CD14-positive monocyte (primary cell): ENCODE measurements around the gene RAB40B. TPM values are rescaled to one million over a fixed set of nuclear protein-coding genes. Genes with fewer than 3 reads are reported as not detected.

Experiments
- DNase-seq, 3 donors: peaks; one replicate each; pipeline ENCODE4 v3.0.0-alpha.2; 2011 to 2022
- H2AFZ ChIP-seq: 2 replicates; pipeline ENCODE4 v1.6.0; 2012; ENCODE audit warnings: mild to moderate bottlenecking, low read depth, low read length, inconsistent platforms; ENCODE audit not compliant: insufficient read depth, poor library complexity, severe bottlenecking
- H3K27ac ChIP-seq, 2 donors: 1 replicate in 1 of 2; 2 replicates in 1 of 2; pipeline ENCODE4 v1.5.1; 2012 to 2013; ENCODE audit warnings: low read length in 2 of 2, control low read depth in 1 of 2, inconsistent platforms in 1 of 2, low read depth in 1 of 2, mild to moderate bottlenecking in 1 of 2
- H3K27me3 ChIP-seq, 2 donors: one replicate each; pipeline versions ENCODE4 v1.6.0 to v1.6.1; 2011 to 2013; ENCODE audit warnings: low read length in 2 of 2; ENCODE audit not compliant: control insufficient read depth in 2 of 2, insufficient read depth in 2 of 2
- H3K36me3 ChIP-seq, 2 donors: replicated peaks in 1 of 2; 1 replicate in 1 of 2; 2 replicates in 1 of 2; pipeline versions ENCODE4 v1.5.1 to v1.6.1; 2012 to 2013; ENCODE audit warnings: low read length in 2 of 2, control low read depth in 1 of 2, inconsistent platforms in 1 of 2, mild to moderate bottlenecking in 1 of 2; ENCODE audit not compliant: insufficient read depth in 2 of 2, control insufficient read depth in 1 of 2
- H3K4me1 ChIP-seq, 2 donors: 1 replicate in 1 of 2; 2 replicates in 1 of 2; pipeline versions ENCODE4 v1.5.1 to v1.6.1; 2012 to 2013; ENCODE audit warnings: low read length in 2 of 2, control low read depth in 1 of 2, inconsistent platforms in 1 of 2, mild to moderate bottlenecking in 1 of 2, moderate library complexity in 1 of 2; ENCODE audit not compliant: insufficient read depth in 2 of 2, control insufficient read depth in 1 of 2
- H3K4me2 ChIP-seq: replicated peaks from 2 replicates; pipeline ENCODE3; 2012; ENCODE audit warnings: low read length, moderate library complexity, mild to moderate bottlenecking; ENCODE audit not compliant: poor library complexity, severe bottlenecking; ENCODE audit errors: extremely low read depth
- H3K4me3 ChIP-seq, 3 experiments: fragments of 200-600 bp in 1 of 3; sonication (generic) in 1 of 3; replicated peaks in 1 of 3; 1 replicate in 2 of 3; 2 replicates in 1 of 3; pipeline ENCODE4 v1.5.1; 2011 to 2013; ENCODE audit warnings: low read length in 3 of 3, mild to moderate bottlenecking in 3 of 3, control low read depth in 2 of 3, low read depth in 2 of 3, inconsistent platforms in 1 of 3, moderate library complexity in 1 of 3
- H3K79me2 ChIP-seq: 2 replicates; pipeline ENCODE4 v1.6.0; 2012; ENCODE audit warnings: mild to moderate bottlenecking, control low read depth, inconsistent platforms, low read length, moderate library complexity; ENCODE audit not compliant: insufficient read depth
- H3K9ac ChIP-seq: 2 replicates; pipeline ENCODE4 v1.6.0; 2017; ENCODE audit warnings: low read length, mild to moderate bottlenecking; ENCODE audit not compliant: insufficient read depth, poor library complexity, severe bottlenecking
- H3K9me3 ChIP-seq, 2 donors: replicated peaks in 1 of 2; 1 replicate in 1 of 2; 2 replicates in 1 of 2; pipeline versions ENCODE4 v1.5.1 to v1.6.1; 2012 to 2013; ENCODE audit warnings: low read length in 2 of 2, control low read depth in 1 of 2; ENCODE audit not compliant: control insufficient read depth in 1 of 2, insufficient read depth in 1 of 2
- H4K20me1 ChIP-seq: 2 replicates; pipeline ENCODE4 v1.6.0; 2012; ENCODE audit warnings: mild to moderate bottlenecking, low read length, control low read depth, moderate library complexity; ENCODE audit not compliant: insufficient read depth
- H3K27ac Mint-ChIP-seq, 7 donors: one replicate each; pipeline ENCODE4 v1.8.0; 2020; ENCODE audit warnings: mild to moderate bottlenecking in 7 of 7, mixed read lengths in 7 of 7, moderate library complexity in 6 of 7, inconsistent platforms in 2 of 7
- H3K27me3 Mint-ChIP-seq, 3 donors: one replicate each; pipeline ENCODE4 v1.8.0; 2021 to 2022; ENCODE audit warnings: low read depth in 3 of 3, mild to moderate bottlenecking in 3 of 3, mixed read lengths in 3 of 3, moderate library complexity in 3 of 3, inconsistent platforms in 1 of 3
- H3K36me3 Mint-ChIP-seq, 2 donors: one replicate each; pipeline ENCODE4 v1.8.0; 2020; ENCODE audit warnings: mixed read lengths in 2 of 2, inconsistent platforms in 1 of 2, mild to moderate bottlenecking in 1 of 2
- H3K4me1 Mint-ChIP-seq: one replicate; pipeline ENCODE4 v1.8.0; 2020; ENCODE audit warnings: mild to moderate bottlenecking, mixed read lengths
- H3K4me3 Mint-ChIP-seq, 2 donors: one replicate each; pipeline ENCODE4 v1.8.0; 2020; ENCODE audit warnings: mild to moderate bottlenecking in 2 of 2, mixed read lengths in 2 of 2, moderate library complexity in 1 of 2
- H3K9me3 Mint-ChIP-seq, 7 donors: one replicate each; pipeline ENCODE4 v1.8.0; 2020 to 2022; ENCODE audit warnings: mixed read lengths in 7 of 7, mild to moderate bottlenecking in 6 of 7, moderate library complexity in 6 of 7, inconsistent platforms in 2 of 7
- WGBS: methylation state at CpG from one replicate; pipeline ENCODE4 v1.1.5; 2013; ENCODE audit warnings: missing lambda C conversion rate; ENCODE audit not compliant: insufficient coverage; 5-methylcytosine and 5-hydroxymethylcytosine counted together
- intact Hi-C, 2 donors: fragments of 100-400 bp; cut with micrococcal nuclease; formaldehyde crosslinking; loops; one replicate each; pipeline versions ENCODE4 v1.15.0 to v1.15.1; 2023
- polyA plus RNA-seq, 3 donors: library from polyadenylated mRNA; depleted of rRNA in 1 of 3; unstranded in 2 of 3; stranded (reverse) in 1 of 3; fragments of 300-500 nt in 2 of 3; fragments of >200 nt in 1 of 3; fragmentation: Illumina TruSeq in 2 of 3; gene quantifications; 1 replicate in 2 of 3; 2 replicates in 1 of 3; pipeline ENCODE4 v1.2.3, GENCODE V29; 2012 to 2021
- TF ChIP-seq, protein P1 (sequence below): fragments of 200-600 bp; IDR thresholded peaks from one replicate; pipeline ENCODE4 v1.8.0; 2022; ENCODE audit warnings: antibody characterized with exemption, mild to moderate bottlenecking

The RAB40B gene
- polyA plus RNA-seq, 3 donors: 0.75 to 2.2 (median 0.95) TPM

- Mint-ChIP-seq H3K27ac (peak overlapping the region in 1 of 7 donors; percentile 60), H3K4me3 (no peak overlapping the region), H3K9me3 (peaks cover 5 to 21% (median 12%) of the 10 kb centered on the region in 7 donors), H3K4me1 (peaks cover under 1% of the 10 kb centered on the region), H3K27me3 (peaks cover 2 to 4% (median 2%) of the 10 kb centered on the region in 3 donors), H3K36me3 (no peaks in the 10 kb centered on the region)
- H3K27ac ChIP-seq: no peak overlapping the region
- H3K36me3 ChIP-seq: no peaks in the 10 kb centered on the region
- H4K20me1 ChIP-seq: no peaks in the 10 kb centered on the region
- 94% methylated on average over 14 of the region's 28 CpGs for WGBS
- peaks cover 4 to 11% of the 10 kb centered on the region in 2 donors for H3K9me3 ChIP-seq
- H3K79me2 ChIP-seq: no peaks in the 10 kb centered on the region
- intact Hi-C loops: no loop called here
- no peak overlapping the region for H3K4me2 ChIP-seq
- no peak overlapping the region for H2AFZ ChIP-seq
- H3K4me3 ChIP-seq: no peak overlapping the region
- H3K27me3 ChIP-seq: no peaks in the 10 kb centered on the region
- H3K9ac ChIP-seq: no peak overlapping the region
- no peaks in the 10 kb centered on the region for H3K4me1 ChIP-seq
- TF ChIP-seq, protein P1, sequence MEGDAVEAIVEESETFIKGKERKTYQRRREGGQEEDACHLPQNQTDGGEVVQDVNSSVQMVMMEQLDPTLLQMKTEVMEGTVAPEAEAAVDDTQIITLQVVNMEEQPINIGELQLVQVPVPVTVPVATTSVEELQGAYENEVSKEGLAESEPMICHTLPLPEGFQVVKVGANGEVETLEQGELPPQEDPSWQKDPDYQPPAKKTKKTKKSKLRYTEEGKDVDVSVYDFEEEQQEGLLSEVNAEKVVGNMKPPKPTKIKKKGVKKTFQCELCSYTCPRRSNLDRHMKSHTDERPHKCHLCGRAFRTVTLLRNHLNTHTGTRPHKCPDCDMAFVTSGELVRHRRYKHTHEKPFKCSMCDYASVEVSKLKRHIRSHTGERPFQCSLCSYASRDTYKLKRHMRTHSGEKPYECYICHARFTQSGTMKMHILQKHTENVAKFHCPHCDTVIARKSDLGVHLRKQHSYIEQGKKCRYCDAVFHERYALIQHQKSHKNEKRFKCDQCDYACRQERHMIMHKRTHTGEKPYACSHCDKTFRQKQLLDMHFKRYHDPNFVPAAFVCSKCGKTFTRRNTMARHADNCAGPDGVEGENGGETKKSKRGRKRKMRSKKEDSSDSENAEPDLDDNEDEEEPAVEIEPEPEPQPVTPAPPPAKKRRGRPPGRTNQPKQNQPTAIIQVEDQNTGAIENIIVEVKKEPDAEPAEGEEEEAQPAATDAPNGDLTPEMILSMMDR: no peak
- DNase-seq: no peak
Observed at GRCh38 chr17:82679586-82680465, 18.7 kb downstream of the RAB40B start.

- H3K9ac ChIP-seq: no peak overlapping the region
- H3K36me3 ChIP-seq: no peaks in the 10 kb centered on the region
- no peaks in the 10 kb centered on the region for H3K36me3 Mint-ChIP-seq
- peaks cover 4 to 11% of the 10 kb centered on the region in 2 donors for H3K9me3 ChIP-seq
- no peaks in the 10 kb centered on the region for H3K4me1 Mint-ChIP-seq
- H3K4me1 ChIP-seq: no peaks in the 10 kb centered on the region
- no peak overlapping the region for H3K4me3 Mint-ChIP-seq
- no peak overlapping the region for H2AFZ ChIP-seq
- intact Hi-C loops: no loop called here
- no peak overlapping the region for H3K4me2 ChIP-seq
- H3K9me3 Mint-ChIP-seq: peaks cover 5 to 21% (median 12%) of the 10 kb centered on the region in 7 donors
- peaks cover 2 to 4% (median 2%) of the 10 kb centered on the region in 3 donors for H3K27me3 Mint-ChIP-seq
- H3K27ac ChIP-seq: no peak overlapping the region
- H3K27ac Mint-ChIP-seq: no peak overlapping the region
- no peaks in the 10 kb centered on the region for H4K20me1 ChIP-seq
- no peaks in the 10 kb centered on the region for H3K79me2 ChIP-seq
- 97% methylated on average over 7 of the region's 14 CpGs for WGBS
- TF ChIP-seq, protein P1: no peak
- H3K4me3 ChIP-seq: no peak overlapping the region
- no peaks in the 10 kb centered on the region for H3K27me3 ChIP-seq
- no peak for DNase-seq
Observed at GRCh38 chr17:82678265-82678891, 20.1 kb downstream of the RAB40B start.
